Measurements from ENCODE around the gene OR1D2. TPM values are rescaled to one million over a fixed set of nuclear protein-coding genes. Genes with fewer than 3 reads are reported as not detected.
A peak's percentile ranks its signal among the peaks of the same experiment; 100 is the strongest.
"Not testable (repeated sequence)": the region's sequence is repeated elsewhere in the genome, so short reads cannot be mapped to it uniquely, and the experiment has no call there.

OR1D2 gene, protein sequence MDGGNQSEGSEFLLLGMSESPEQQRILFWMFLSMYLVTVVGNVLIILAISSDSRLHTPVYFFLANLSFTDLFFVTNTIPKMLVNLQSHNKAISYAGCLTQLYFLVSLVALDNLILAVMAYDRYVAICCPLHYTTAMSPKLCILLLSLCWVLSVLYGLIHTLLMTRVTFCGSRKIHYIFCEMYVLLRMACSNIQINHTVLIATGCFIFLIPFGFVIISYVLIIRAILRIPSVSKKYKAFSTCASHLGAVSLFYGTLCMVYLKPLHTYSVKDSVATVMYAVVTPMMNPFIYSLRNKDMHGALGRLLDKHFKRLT
- not detected for total RNA-seq
- long read RNA-seq, result 0 reads

DNA sequence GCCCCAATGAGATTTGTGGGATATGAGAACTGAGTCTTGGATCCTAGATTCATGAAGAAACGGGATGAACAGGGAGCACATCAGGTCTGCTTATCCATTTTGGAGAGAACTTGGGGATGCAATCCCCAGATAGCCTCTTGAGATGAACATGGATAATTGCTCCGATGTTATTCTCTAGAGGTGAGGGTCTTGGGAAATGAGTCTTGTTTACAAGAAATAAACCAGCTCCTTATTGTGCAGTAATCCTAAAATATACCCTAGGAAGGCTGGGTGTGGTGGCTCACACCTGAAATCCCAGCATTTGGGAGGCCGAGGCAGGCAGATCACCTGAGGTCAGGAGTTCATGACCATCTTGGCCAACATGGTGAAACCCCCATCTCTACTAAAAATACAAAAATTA lies at the start of gene OR1D2:
TSS of gene OR1D2 (minus strand) at position 101 of the 400 bp plus-strand sequence. CDS start 11,426 bp downstream, outside the sequence.
- no peaks in the 10 kb centered on the region for H3K4me1 ChIP-seq

DNA sequence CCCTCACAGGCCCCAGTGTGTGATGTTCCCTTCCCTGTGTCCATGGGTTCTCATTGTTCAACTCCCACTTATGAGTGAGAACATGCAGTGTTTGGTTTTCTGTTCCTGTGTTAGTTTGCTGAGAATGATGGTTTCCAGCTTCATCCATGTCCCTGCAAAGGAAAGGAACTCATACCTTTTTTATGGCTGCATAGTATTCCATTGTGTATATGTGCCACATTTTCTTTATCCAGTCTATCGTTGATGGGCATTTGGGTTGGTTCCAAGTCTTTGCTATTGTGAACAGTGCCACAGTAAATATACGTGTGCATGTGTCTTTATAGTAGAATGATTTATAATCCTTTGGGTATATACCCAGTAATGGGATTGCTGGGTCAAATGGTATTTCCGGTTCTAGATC lies 33.3 kb upstream of the OR1D2 start:
- DNase-seq; H3K36me3 ChIP-seq; H3K4me3 ChIP-seq; H3K9me3 ChIP-seq; H3K27ac ChIP-seq; intact Hi-C loops (cut with DNase I); H3K27me3 ChIP-seq; H3K4me1 ChIP-seq; ATAC-seq: not testable (repeated sequence)

More for the DNA sequence above, at the start of gene OR1D2:
- intact Hi-C loops (cut with DNase I), result no loop called here
- ATAC-seq (no peak), DNase-seq (no peak)
- H3K27me3 ChIP-seq, result no peaks in the 10 kb centered on the region
- TF ChIP-seq, protein P1, sequence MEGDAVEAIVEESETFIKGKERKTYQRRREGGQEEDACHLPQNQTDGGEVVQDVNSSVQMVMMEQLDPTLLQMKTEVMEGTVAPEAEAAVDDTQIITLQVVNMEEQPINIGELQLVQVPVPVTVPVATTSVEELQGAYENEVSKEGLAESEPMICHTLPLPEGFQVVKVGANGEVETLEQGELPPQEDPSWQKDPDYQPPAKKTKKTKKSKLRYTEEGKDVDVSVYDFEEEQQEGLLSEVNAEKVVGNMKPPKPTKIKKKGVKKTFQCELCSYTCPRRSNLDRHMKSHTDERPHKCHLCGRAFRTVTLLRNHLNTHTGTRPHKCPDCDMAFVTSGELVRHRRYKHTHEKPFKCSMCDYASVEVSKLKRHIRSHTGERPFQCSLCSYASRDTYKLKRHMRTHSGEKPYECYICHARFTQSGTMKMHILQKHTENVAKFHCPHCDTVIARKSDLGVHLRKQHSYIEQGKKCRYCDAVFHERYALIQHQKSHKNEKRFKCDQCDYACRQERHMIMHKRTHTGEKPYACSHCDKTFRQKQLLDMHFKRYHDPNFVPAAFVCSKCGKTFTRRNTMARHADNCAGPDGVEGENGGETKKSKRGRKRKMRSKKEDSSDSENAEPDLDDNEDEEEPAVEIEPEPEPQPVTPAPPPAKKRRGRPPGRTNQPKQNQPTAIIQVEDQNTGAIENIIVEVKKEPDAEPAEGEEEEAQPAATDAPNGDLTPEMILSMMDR (IDR thresholded peaks at IDR 0.05), result no peak
- no peaks in the 10 kb centered on the region for H3K36me3 ChIP-seq
- H3K9me3 ChIP-seq, result no peaks in the 10 kb centered on the region
- H3K4me3 ChIP-seq, result no peak within 1 kb of the TSS
- H3K27ac ChIP-seq, result no peak within 1 kb of the TSS

DNA sequence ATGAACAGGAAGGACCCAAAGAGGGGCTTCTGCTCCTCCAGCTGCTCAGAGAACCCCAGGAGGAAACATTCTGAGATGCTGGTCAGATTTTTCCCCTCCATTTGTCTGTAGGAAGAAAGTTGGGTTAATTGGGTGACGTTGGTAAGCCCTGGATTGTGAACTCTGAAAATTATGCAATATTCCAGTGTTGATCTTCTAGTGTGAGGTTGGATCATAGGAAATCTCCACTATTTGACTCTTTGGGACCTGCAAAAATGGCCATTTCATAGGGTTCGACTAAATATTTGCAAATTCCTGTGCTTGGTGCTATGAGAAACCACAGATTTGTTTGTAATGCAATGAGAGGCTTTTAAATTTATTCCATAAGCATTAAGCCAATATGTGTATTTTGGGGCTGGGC lies 23.2 kb upstream of the OR1D2 start, which contains the start of gene OR1G1:
TSS of gene OR1G1 (minus strand) at position 101 of the 400 bp plus-strand sequence. CDS start at position 101, 0 bp downstream.
- H3K27ac ChIP-seq, result no peak within 1 kb of the TSS
- peaks cover 10% of the 10 kb centered on the region for H3K27me3 ChIP-seq
- ATAC-seq (no peak), DNase-seq (no peak)
- no peak within 1 kb of the TSS for H3K4me3 ChIP-seq
- intact Hi-C loops (cut with DNase I), result no loop called here
- TF ChIP-seq, protein P1 (IDR thresholded peaks at IDR 0.05), result no peak
- no peaks in the 10 kb centered on the region for H3K9me3 ChIP-seq
- no peaks in the 10 kb centered on the region for H3K36me3 ChIP-seq
- H3K4me1 ChIP-seq, result no peaks in the 10 kb centered on the region

DNA sequence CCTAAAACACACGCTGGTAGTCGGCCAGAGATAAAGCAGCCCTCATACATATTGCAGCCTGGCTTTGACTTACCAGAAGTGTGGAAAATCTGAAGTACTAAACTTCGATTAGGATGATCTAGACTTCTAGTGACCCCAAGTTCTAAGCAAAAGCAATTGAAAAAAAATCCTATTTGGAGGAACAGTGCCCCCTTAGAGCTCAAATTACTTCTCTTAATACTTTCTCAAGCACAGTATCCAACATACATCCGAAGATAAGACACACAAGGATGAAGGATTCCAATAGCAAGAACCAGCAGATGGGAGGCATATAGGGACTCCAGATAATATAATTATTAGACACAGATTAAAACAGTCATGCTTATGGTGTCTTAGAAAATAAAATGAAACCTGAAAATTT lies 30.4 kb downstream of the OR1D2 start:
- H3K27ac ChIP-seq; intact Hi-C loops (cut with DNase I); H3K9me3 ChIP-seq; ATAC-seq; H3K36me3 ChIP-seq; H3K4me3 ChIP-seq; H3K4me1 ChIP-seq; DNase-seq; H3K27me3 ChIP-seq: not testable (repeated sequence)
- TF ChIP-seq, protein P1 (IDR thresholded peaks at IDR 0.05), result peak; percentile 23

DNA sequence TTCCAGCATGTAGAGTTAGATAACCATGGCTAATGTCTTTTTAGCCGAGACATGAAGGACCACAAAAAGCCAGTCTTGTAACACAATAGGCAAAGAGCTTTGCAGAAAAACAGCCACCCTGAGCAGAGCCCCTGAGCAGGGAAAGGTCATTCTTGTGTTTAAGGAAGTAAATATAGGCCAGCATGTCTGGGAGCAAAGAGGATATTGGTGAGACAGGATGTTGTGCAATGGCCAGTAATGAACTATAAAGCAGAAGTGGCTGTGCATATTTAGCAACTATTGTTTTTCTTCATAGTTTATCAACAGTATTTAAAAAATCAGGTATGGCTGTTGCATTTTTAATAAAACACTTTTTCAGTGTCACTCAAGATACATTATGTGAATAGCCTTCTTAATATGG lies 39.0 kb downstream of the OR1D2 start:
- intact Hi-C loops (cut with DNase I); H3K9me3 ChIP-seq; H3K27ac ChIP-seq; H3K4me3 ChIP-seq; DNase-seq; H3K27me3 ChIP-seq; H3K36me3 ChIP-seq; H3K4me1 ChIP-seq: not testable (repeated sequence)
- peak; percentile 90 for ATAC-seq

DNA sequence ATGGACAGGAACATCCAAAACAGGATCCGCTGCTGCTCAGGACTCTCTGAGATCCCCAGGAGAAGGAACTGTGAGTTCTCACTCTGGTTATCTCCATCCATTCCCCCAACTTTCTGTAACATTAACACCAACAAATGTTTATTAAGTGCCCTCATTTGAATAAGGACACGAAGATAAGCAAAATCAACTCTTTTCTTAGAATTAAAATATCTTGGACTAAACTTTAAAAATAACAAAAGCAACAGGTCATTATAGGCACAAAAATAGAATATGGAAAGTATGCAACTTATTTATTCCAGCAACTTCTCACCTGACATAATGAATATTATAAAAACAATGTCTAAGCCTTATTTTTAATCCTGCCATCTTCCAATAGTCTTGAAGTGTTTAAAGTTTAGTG lies 40.7 kb downstream of the OR1D2 start, which contains the start of gene OR1D5:
TSS of gene OR1D5 (minus strand) at position 101 of the 400 bp plus-strand sequence. CDS start at position 101, 0 bp downstream.
- intact Hi-C loops (cut with DNase I); H3K27ac ChIP-seq; ATAC-seq; DNase-seq; H3K4me1 ChIP-seq; H3K9me3 ChIP-seq; H3K27me3 ChIP-seq; H3K36me3 ChIP-seq; H3K4me3 ChIP-seq: not testable (repeated sequence)

DNA sequence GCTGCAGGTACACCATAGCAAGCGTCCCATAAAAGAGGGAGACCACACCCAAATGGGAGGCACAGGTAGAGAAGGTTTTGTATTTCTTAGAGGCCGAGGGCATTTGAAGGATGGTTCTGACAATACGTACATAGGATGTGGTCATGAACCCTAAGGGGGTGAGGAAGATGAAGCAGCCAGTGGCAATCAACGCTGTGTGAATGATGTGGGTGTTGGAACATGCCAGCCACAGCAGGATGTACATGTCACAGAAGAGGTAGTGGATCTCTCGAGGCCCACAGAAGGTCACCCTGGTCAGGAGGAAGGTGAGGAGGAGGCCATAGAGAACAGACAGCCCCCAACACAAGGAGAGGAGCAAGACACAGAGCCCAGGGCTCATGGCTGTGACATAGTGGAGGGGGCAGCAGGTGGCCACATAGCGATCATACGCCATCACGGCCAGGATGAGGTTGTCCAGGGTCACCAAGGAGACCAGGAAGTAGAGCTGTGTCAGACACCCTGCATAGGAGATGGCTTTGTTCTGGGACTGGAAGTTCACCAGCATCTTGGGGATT lies 41.3 kb downstream of the OR1D2 start:
- H3K27me3 ChIP-seq; H3K9me3 ChIP-seq; intact Hi-C loops (cut with DNase I); H3K36me3 ChIP-seq; H3K4me1 ChIP-seq; DNase-seq; H3K27ac ChIP-seq; H3K4me3 ChIP-seq: not testable (repeated sequence)
- peak; percentile 47 for ATAC-seq

DNA sequence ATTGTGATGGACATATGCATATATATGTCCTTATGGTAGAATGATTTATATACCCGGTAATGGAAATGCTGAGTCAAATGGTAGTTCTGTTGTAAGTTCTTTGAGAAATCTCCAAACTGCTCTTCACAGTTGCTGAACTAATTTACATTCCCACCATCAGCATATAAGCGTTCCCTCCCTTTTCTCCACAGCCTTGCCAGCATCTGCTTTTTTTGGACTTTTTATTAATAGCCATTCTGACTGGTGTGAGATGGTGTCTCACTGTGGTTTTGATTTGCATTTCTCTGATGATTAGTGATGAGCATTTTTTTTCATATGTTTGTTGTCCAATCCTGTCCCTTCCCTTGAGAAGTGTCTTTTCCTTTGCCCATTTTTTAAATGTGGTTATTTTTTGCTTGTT lies 49.4 kb downstream of the OR1D2 start:
- H3K36me3 ChIP-seq; ATAC-seq; H3K27ac ChIP-seq; H3K9me3 ChIP-seq; H3K27me3 ChIP-seq; DNase-seq; intact Hi-C loops (cut with DNase I); H3K4me1 ChIP-seq; H3K4me3 ChIP-seq: not testable (repeated sequence)
